Ramos (cell line): ENCODE measurements around the gene KIAA0586.
"Not testable (repeated sequence)": the region's sequence is repeated elsewhere in the genome, so short reads cannot be mapped to it uniquely, and the experiment has no call there.

Source experiments
- in situ Hi-C: fragments of 300-500 bp; cut with MboI; formaldehyde crosslinking; loops from one replicate; pipeline ENCODE4 v1.14.3; 2022; ENCODE audit warnings: low sequenced_read_pairs; ENCODE audit not compliant: unreplicated experiment

KIAA0586 gene

DNA sequence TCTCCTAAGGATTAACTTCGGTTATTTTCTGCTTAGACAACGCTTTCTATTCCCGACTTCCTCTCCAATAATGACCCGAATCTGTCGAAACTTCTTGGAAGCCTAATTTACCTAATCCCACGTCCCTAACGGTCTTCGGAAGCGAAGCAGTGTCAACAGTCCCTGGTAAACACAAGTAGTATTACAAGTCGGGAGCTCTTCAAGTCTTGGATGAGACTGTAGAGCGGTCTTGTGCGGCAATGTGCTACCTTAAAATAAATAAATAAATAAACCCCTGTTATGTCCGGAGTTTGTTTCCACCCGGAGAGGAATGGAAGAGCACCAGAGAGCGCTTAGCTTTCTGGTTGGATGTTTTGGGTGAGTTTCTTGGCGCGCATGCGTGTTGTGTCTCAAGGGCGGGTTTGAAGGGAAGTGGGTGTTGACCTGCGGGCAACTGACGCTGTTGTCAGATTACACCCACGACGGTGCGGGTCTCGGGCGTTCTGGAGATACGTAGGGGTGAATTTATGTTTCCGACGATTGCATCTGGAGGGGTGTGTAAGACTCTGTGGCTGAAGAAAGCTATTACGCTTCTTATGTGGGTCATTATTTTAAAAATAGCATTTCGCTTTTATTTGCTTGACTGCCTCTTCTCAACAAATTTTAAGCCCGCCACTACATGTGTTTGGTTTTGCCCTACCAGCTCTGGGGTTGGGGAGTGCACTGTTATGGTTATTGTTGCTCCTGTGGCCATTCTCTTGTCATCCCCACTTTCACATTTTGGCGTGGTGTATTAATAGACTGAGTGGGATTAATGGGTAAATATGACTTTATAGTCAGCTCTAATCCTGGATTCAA is at the start of gene KIAA0586, which contains the start of gene TIMM9:
Gene KIAA0586, plus strand, starts transcription at position 439 of the 837 bp plus-strand sequence. CDS start 546 bp downstream, outside the sequence.
Gene TIMM9, minus strand, starts transcription at position 251 of the 837 bp plus-strand sequence. CDS start 15,586 bp downstream, outside the sequence.
- in situ Hi-C loops, result no loop called here

DNA sequence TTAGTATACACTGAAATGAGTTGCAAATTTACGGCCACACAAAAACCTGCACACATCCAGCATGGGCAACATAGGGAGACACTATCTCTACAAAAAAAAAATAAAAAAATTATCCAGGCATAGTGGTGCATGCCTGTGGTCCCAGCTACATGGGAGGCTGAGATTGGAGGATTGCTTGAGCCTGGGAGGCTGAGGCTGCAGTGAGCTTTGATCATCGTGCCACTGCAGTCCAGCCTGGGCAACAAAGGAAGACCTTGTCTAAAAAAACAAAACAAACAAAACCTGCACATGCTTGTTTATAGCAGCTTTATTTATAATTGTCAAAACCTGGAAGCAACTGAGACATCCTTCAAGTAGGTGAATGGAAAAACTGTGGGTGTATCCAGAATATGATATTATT is 36.7 kb upstream of the KIAA0586 start:
- in situ Hi-C loops, result no loop called here

DNA sequence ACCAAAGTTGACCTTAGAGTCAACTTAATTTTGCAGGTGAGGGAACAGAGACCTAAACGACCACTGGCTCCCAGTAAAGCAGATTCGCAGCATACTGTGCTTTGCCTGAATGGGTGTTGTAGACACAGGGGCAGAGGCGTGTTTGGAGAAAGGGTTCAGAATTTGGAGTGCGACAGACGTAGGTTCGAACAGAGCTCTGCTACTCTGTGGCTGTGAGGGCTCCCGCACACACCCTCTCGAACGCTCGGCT is 32.0 kb upstream of the KIAA0586 start:
- in situ Hi-C loops, result no loop called here

DNA sequence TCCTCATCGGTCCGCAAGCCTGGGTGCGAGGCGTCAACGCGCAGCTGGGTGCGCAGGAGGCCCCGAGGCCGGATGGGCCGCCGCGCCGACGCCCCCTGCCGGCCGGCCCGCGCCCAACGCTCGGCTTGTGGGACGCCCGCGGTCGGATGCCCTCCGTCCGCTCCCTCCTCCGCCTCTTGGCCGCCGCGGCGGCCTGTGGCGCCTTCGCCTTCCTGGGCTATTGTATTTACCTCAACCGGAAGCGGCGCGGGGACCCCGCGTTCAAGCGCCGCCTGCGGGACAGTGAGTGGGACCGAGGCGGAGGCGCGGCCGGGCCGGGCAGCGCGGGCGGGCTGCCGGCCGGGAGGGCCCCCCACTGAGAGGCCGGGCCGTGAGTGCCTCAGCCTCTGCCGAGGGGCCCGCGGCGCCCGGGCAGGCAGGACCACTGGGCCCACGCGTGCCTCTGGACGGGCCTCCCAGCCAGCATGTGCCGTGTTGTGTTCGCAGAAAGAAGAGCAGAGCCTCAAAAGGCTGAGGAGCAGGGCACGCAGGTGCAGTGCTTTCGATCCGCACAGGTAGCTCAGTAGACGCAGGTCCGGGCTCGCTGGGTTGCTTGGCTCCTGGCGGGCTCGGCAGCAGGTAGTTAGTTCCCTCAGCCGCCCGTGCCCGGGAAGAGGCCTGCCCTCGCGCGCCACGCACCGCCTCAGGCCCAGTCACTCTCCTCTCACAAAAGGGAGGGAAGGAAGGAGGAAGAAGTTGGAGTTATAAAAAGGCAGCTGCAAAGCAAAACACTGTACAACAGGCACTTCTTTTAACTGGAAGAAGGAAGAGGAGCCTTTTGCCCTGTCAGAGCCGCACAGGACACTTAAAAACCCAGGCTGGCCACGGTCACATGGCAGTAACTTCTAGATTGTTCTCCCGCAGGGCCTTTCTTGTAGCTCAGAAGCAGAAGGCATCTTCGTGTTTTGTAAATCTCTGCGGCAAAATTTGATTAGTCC is 31.4 kb upstream of the KIAA0586 start, which contains the start of gene TOMM20L:
Gene TOMM20L, plus strand, starts transcription at position 119 of the 977 bp plus-strand sequence. Its CDS starts 28 bp downstream, at position 147.
- in situ Hi-C loops, result no loop called here

DNA sequence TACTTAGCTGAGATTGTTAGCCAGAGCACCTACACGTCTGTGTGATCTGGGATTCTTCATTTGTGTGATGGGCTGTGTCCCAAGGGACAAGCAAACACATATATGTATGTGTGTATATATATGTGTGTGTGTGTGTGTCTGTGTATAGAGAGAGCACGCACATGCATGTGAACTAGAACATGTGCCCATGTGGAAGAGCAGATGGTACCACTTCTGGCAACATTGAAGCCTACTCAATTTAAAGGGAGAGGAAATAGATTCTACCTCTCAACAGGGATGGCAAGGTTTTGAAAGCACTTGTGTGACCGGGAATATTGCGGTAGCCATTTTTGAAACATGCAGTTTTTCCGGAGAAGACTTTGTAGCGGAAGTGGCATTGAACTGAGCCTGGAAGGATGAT is 30.4 kb upstream of the KIAA0586 start:
- in situ Hi-C loops, result no loop called here

DNA sequence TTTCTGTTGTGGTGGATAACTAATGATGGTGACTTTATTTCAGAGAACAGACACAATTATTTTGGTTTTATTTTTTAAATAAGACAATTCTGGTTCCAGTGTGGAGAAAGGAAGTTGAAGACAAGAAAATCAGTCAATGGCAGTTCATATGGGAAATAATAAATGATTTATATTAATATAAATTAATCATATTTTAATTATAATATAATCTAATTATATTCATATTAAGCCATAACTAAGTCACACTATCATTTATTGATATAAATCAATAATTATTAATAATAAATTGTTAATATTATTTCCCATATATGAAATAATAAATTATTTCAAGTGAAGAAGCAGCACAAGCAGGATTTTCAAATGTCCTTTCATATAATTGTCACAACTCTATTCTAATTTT is 29.0 kb upstream of the KIAA0586 start:
- in situ Hi-C loops, result no loop called here

- in situ Hi-C loops, result no loop called here
Measured at GRCh38 chr14:58398895-58399294, 28.6 kb upstream of the KIAA0586 start.

- in situ Hi-C loops, result no loop called here
Measured at GRCh38 chr14:58401587-58401986, 25.9 kb upstream of the KIAA0586 start.

DNA sequence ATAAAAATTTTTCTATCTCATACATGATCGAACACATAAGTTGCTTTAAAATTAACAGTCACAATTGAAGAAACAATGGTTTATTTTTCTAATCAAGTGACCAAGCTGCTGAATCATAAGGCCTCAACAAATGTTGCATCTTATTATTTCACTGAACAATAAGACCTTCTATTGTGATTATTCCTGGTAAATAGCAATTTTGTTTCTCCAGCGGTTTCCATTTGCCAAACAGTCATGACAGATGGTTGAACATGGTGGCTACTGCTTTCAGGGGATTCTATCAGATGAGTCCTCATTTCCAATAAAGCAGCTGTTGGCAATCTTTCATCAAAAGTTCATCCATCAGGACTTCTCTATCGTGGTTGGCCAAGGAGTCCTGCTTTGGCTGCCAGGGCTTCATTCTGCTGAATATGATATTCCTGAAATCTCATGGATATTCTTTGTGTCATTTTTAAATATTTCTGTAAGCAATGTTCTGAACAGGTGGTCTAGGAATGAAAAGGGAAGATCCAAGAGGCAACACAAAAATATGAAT is 18.8 kb upstream of the KIAA0586 start:
- in situ Hi-C loops, result no loop called here

DNA sequence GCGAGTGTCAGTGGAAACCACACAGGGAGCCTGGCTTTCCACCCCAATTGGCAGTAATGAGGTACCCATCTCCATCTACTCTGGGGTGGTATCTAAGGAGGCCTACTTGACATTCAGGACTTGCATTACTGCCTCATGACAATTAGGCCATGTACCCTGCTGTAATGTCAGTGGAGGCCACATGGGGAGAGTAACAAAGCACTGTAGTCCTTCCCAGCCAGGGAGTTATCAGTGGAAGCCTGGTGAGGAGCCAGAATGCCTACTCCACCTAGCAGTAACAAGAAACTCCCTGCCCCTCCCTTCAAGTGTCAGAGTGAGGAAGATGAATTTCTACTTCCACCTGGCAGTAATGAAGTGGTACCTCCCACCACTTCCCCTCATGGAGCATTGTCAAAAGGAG is 12.7 kb upstream of the KIAA0586 start:
- in situ Hi-C loops, result no loop called here

DNA sequence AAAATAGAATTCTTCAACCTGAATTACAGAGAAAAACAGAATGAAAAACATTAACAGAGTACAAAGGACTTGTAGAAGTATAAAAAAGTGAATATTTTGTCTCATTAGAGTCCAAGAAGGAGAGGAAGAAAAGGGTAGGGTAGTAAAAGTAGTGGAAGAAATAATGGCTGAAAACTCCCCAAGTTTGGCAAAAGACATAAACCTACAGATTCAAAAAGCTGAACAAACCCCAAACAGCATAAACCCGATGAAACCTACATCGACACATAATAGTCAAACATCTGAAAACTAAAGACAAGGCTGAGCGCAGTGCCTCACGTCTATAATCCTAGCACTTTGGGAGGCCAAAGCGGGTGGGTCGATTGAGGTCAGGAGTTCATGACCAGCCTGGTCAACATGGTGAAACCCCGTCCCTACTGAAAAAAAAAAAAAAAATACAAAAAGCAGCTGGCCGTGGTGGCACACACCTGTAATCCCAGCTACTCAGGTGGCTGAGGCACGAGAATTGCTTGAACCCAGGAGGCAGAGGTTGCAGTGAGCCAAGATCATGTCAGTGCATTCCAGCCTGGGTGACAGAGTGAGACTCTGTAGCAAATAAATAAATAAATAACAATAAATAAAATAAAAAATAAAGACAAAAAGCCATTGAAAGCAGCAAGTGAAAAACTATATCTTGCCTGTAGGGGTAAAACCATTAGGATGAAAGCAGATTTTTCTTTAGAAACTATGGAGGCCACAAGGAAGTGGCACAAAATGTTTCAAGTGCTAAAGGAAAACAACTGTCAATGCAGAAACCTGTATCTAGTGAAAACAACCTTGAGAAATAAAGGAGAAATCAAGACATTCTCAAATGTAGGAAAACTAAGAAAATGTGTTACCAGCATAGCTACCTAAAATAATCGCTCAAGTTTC is 11.6 kb upstream of the KIAA0586 start:
- in situ Hi-C loops, result no loop called here

GRCh38 chr14:58416934-58417333 is 10.6 kb upstream of the KIAA0586 start:
- in situ Hi-C loops, result not testable (repeated sequence)

GRCh38 chr14:58426670-58427280 is 744 bp upstream of the KIAA0586 start:
- in situ Hi-C loops, result no loop called here

DNA sequence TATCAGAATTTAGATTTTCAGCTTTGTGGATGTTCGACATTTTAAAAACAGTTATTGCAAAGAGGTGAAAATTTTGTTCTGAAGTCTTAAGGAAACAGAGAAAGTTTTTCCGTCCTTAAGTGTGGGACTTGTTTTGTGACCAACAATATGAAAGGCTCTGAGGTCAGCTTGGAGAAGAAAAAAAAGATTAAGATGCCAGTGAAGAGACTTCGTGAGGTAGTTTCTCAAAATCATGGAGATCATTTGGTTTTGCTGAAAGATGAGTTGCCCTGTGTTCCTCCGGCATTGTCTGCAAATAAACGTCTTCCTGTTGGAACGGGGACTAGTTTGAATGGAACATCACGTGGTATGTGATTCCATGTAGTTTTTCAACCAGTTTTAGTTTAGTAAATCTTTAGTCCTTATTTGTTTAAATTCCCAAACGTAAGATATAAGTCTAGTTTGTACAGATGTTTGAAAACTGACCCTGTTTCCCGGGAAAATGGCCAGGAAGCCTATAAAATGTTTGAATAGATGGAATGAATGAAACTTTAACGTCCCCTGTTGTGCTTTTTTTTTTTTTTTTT is 682 bp downstream of the KIAA0586 start:
- in situ Hi-C loops, result no loop called here

- in situ Hi-C loops, result no loop called here
Measured at GRCh38 chr14:58430156-58430555, 2.6 kb downstream of the KIAA0586 start.

DNA sequence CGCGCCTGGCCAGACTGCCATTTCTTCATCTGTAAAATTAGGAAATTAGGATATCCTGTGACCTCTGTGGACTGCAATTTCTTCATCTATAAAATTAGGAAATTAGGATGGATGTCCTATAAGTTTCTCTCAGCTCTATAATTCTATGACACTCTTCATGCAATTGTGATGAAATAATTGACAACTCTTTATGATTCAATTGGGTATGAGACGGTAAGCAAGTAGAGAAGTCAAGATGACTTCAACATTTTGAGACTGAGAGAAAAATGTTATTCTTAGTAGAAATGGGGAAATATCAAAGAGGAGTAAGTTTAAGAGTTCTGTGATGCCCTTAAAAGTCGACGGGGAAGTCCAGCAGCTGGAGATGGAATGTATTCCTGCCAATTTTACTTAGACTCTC is 12.0 kb downstream of the KIAA0586 start:
- in situ Hi-C loops, result no loop called here

DNA sequence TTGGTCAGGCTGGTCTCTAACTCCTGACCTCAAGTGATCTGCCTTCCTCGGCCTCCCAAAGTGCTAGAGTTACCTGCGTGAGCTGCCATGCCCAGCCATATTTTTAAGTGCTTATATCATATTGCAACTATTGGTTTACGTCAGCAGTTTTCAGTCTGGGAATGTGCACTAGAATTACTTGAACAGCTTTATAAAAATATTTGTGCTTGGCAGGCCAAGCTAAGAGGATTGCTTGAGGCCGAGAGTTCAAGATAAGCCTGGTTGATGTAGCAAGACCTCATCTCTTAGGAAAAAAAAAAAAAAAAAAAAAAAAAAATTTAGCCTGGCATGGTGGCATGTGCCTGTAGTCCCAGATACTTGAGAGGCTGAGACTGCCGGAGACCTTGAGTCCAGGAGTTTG is 17.1 kb downstream of the KIAA0586 start:
- in situ Hi-C loops, result no loop called here

GRCh38 chr14:58455593-58456265 is 28.2 kb downstream of the KIAA0586 start:
- in situ Hi-C loops, result no loop called here
